NCI-H526 (cell line): Measurements from ENCODE around the gene ZDHHC11B.
"Not testable (repeated sequence)": the region's sequence is repeated elsewhere in the genome, so short reads cannot be mapped to it uniquely, and the experiment has no call there.

Experiments
- DNase-seq, 2 experiments: peaks; one replicate each; lab custom pipeline; 2025; lab: John Stamatoyannopoulos, UW

Gene ZDHHC11B

DNA sequence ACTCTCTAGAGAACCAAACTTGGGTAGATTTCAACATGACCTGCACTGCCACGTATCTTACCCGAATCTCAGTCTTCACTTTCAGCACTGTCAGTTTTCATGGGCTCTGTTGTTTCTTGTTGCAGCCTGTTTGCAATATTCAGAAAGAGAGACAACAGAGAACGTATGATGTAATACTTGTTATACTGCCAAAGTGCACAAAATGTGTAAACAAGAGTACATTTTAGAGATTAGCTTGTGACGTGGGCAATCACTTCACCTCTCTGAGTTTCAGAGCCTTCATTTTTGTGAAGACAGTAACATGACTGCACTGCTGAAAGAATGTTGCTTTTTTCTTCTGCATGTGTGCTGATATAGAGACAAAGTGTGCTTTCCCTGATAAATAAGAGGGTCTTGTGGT is 67.8 kb downstream of the ZDHHC11B start:
- DNase-seq, result not testable (repeated sequence)

DNA sequence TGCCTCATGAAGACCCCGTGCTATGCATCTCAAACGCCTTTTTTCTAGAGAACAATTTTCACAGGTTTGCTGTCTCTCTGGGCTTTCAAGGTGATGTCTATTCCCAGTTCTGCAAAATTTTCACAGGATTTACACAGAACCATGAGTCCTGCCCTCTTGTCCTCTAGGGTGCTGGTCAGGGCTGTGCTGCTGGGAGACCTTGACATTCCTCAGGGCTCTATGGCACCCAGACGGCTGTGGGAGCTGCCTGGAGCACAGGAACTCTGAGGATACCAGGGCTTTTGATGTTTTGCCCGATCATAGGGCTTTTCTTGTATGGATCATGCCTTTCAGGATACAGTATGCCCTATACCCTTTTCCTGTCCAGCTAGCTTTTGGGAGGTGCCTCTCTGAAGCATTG is 68.9 kb downstream of the ZDHHC11B start:
- not testable (repeated sequence) for DNase-seq

DNA sequence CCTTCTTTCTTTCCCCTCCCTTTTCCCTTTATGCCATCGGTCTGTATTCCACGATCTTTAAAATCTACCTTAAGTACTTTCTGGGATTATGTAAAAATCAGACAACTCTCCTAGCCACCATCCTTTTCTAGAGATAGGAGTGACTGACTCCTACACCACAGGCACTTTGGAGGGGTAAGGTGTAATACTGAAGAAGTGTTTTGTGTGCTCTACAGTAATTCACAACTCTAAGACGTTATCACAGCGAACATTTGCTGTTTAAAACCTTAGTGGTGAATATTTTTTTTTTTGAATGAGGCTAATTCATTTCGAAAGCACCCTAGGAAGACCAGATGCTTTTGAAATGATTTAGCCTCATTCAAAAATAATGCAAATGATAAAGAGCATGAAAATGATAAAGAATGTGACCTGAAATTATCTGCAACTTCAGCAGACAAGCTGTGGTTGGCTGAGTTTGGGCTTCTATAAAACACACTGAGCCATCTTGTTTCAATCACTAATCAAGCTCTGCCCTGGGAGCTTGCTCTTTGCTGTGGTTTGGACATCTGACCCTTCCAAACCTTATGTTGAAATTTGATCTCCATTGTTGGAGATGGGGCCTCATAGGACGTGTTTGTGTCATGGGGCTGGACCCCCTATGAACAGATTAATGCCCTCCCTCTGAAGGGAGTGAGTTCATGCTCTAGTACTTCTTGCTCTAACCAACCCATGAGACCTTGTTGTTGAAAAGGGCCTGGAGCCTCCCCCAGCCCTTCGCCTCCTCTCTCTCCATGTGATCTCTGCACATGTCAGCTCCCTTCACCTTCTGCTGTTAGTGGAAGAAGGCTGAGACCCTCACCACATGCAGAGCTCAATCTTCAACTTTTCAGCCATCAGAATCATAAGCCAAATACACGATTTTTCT is 70.1 kb downstream of the ZDHHC11B start:
- DNase-seq, result peak; percentile 28 to 29

DNA sequence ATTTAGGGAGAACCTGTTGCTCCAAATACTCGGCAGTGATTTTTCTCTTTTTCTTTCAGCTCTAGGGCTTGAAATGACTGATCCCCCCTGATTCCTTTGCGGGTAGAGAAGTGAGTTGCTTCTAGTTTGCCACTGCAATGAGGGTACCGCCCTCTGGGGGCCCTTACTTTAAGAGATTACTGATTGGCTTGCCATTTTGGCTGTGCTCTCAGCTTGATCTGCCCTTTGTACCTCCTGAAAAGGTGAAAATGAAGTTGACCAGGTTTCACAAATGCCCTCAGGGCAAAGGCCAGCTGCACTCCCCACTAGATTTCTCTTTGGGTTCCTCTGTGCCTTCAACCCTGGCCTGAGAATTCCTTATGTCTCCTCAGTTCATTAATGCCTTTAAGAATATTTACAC is 70.8 kb downstream of the ZDHHC11B start:
- DNase-seq, result not testable (repeated sequence)

DNA sequence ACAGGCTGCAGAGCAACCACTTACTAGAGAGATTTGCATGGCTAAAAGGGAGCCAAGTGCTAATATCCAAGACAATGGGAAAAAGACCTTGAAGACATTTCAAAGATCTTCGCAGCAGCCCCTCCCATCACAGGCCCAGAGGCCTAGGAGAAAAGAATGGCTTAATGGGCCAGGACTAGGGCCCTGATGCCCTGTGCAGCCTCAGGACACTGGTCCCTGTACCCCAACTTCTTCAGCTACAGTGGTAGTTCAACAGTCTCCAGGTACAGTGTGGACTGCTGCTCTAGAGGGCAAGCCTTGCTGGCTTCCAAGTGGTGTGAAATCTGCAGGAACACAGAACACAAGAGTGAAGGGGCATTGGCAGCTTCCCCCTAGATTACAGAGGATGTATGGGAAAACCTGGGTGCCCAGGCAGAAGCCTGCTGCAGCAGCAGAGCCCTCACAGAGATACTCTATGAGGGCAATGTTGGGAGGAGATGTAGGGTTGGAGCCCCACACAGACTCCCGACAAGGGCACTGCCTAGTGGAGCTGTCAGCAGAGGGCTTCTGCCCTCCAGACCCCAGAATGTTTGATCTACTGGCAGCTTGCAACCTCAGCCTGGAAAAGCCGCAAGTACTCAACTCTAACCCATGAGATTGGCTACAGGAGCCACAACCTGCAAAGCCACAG is 75.5 kb downstream of the ZDHHC11B start:
- not testable (repeated sequence) for DNase-seq

DNA sequence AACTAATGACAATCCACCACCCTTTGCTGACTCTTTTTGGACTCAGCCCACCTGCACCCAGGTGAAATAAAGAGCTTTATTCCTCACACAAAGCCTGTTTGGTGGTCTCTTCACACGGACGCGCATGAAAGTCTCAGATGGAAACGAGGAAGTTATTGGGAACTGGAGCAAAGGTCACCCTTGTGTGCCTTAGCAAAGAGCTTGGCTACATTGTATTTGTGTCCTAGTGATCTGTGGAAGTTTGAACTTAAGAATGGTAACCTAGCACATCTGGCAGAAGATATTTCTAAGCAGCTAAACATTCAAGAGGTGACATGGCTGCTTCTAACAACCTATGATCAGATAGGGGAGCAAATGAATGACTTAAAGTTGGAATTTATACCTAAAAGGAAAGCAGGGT is 76.2 kb downstream of the ZDHHC11B start:
- DNase-seq, result not testable (repeated sequence)

DNA sequence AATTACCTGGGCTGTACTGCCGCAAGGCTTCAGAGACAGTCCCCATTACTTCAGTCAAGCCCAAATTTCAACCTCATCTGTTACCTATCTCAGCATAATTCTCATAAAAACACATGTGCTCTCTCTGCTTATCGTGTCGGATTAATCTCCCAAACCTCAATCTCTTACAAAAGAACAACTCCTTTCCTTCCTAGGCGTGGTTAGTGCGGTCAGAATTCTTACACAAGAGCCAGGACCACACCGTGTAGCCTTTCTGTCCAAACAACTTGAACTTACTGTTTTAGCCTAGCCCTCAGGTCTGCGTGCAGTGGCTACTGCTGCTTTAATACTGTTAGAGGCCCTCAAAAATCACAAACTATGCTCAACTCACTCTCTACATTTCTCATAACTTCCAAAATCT is 78.4 kb downstream of the ZDHHC11B start:
- DNase-seq, result not testable (repeated sequence)

DNA sequence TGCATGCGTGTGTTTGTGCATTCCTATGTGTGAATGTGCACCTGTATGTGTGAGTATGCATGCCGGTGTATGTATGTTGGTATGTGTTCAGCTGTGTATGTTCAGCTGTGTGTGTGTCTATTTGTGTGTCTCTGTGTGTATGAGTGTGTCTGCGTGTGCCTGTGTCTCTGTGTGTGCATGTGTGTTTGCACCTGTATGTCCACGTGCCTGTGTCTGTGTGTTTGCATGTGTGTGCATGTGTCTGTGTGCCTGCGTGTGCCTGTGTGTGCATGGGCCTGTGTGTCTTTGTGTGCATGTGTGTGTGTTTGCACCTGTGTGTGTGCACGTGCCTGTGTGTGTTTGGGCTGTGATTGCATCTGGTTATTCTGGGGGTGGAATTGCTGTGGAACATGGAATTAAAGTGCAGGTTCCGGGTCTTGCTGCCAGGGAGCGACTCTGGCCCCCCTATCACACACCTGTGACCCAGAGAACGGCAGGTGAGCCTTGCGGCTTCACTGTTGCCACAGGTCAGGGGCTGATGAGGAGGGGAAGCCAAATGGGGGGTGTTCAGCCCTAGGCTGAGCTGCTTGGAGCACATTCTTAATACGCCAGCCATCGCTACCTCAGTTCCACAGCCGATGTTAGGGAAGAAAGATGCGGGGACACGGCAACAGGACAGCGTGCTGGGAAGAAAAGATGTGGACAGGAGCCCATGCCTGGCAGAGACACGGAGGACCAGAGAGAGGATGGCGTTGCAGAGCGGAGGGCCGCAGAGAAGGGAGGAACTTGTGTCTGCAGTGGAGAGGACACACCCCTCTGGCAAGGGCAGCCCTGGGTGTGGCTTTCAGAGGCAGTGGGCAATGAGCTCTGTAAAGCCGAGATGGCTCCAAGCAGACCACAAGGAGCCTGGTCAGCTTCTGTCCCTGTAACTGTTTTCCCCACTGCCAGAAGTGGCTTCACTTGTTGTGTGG is 87.5 kb downstream of the ZDHHC11B start:
- DNase-seq, result not testable (repeated sequence)

DNA sequence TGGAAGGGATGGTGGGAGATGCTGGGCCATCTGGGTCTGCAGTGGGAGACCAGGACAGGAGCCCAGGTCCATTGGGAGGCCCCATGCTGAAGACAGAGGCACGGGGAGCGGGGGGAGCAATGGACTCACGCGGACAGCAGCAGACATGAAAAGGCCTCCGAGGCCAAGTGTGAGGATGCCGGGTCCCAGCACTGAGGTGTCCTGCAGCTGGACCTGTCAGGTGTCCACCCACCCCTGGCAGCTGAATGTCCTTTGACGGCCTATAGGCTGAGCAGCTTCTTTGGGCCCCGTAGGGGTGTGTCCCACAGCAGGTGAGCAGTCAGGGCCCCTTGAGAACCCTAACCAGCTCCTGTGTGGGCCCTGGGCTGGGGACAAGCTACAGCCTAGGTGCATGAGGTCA is 88.3 kb downstream of the ZDHHC11B start:
- not testable (repeated sequence) for DNase-seq

DNA sequence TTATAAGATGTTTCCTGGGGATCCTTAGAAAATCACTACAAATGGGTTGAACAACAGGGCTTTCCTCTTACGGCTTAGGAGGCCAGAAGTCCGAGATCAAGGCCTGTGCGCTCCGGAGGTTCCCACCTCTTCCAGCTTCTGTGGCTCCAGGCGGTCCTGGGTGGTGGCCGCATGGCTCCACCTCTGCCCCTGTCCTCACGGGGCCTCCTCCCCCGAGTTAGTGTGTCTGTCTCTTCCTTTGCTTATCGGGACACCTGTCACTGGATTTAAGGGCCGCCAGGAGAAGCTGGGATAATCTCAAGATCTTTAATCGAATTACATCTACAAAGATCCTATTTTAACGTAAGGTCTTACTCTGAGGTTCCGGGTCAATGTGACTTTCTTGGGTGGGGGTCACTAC is 89.1 kb downstream of the ZDHHC11B start:
- DNase-seq, result not testable (repeated sequence)

DNA sequence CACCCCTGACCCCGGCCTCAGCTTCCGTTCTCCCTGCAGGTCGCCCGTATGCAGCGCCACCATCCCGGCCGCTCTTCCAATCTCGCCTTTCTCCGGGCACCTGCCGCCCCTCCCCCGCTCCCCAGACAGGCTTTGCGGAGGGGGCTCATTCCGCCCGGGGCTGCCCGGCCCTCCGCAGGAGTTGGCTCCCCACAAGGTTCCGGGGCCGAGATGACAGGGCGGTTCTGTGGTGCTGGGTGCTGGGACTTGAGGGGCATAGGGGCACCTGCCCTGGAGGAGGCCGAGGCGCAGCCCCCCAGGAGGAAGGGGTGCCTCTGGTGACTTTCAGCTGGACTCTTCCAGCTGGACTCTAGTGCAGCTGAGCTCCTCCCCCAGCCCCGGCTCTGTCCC is 90.5 kb downstream of the ZDHHC11B start:
- DNase-seq, result not testable (repeated sequence)

DNA sequence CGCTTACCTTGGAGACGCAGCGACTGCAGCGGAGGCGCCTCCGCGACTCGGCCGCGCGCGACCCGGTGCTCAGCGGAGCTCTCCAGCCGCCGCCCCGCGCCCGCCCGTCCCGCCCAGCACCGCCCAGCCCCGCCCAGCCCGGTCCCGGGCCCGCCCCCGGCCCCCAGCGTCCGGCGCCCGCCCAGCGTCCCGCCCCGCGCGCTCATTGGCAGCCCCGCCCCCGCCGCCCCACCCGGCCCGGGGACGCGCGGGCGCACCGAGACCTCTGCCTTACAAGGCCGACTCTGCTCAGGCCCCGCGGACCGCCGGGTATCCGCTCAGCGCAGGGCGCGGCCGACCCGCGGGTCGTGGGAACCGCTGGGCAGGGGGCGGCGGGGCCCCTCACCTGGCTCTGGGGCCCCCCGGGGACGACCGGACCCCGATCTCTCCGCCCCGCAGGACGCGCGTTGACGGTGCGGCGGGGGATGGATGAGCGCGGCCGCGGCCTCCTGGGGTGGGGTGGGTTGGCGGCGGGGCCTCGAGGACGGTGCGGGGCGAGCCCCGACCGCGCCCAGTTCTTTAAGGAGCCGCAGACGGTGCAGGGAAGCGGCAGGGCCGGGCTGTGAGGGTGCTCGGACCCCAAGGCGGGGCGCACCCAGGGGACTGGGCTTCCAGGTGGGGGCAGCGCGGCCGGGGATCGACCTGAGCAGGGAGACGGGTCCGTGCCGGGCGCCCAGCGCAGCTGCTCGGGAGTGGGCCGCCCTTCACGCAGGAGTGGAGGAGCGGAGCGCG is 91.1 kb downstream of the ZDHHC11B start, which contains the start of gene TPPP:
TPPP (minus strand) TSS at position 82 of the 771 bp plus-strand sequence. CDS start 15,292 bp downstream, outside the sequence.
- DNase-seq, result peak; percentile 34 to 91

DNA sequence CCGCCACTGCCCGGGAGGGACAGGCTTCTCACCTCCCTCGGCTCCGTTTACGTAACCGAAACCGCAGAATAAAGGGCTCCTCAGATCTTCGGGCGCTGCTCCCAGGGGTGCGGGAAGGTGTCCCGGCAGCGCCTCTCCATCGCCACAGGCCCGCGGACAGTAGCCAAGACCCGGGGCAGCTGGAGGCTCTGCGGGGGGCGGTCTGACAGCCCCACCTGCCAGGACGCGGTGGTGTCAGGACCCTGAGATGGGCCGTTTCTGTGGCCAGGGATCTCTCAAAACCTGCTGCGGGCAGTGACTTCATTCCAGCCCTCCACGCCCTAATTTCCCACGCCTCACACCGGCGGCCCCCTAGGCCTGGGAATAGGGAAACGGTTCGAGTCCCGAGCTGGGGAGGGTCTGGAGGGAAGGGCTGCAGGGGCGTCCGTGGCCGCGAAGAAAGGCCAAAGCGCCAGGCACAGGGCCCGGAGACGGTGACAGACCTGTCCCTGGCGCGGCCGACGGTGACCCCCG is 91.9 kb downstream of the ZDHHC11B start:
- DNase-seq, result peak in 1 of 2 experiments; percentile 17

DNA sequence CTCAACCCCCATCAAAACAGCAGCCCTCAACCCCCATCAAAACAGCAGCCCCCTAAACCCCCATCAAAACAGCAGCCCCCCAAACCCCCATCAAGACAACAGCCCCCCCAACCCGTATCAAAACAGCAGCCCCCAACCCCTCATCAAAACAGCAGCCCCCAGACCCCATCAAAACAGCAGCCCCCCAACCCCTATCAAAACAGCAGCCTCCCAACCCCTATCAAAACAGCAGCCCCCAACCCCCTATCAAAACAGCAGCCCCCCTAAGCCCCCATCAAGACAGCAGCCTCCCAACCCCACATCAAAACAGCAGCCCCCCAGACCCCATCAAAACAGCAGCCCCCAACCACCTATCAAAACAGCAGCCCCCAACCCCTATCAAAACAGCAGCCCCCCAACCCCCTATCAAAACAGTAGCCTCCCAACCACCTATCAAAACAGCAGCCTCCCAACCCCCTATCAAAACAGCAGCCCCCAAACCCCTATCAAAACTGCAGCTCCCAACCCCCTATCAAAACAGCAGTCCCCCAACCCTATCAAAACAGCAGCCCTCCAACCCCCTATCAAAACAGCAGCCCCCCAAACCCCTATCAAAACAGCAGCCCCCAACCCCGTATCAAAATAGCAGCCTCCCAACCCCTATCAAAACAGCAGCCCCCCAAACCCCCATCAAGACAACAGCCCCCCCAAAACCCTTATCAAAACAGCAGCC is 92.6 kb downstream of the ZDHHC11B start:
- DNase-seq, result no peak

DNA sequence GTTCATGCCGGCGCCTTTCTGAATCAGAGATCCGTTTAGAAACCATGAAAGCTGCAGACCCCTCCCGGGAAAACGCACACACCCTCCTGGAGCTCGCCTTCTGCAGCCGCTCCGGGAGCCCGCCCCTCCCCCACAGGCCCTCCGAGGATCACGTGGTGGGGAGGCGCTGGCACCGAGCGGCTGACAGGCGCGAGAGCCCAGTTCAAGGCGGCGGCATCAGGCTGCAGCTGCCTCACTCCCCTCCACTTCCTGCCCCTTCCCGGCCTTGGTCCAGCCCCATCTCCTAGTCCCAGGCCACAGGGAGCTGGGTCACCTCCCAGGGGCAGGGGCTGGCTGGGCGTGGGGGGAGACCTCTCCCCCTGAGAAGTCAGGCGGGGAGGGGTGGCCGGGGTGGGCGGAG is 93.5 kb downstream of the ZDHHC11B start:
- not testable (repeated sequence) for DNase-seq

DNA sequence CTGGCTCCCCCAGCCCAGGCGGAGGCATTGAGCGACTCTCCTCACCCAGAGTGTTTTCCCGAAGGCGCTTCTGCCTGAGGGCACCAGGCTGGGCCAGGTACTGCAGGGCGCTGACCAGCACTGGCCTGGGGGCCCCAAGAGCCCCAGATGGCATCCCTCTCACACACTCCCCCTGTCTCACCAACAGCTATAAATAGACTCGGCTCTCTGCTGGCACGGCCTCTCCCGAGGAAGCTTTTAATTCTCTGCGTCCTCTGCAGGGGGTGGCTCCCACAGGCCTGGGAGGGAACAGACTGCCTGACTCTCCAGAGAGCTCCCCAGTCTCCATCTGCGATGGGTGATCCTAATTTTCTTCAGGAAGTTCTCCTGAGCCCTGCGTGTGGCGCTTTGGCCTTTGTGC is 94.2 kb downstream of the ZDHHC11B start:
- not testable (repeated sequence) for DNase-seq

DNA sequence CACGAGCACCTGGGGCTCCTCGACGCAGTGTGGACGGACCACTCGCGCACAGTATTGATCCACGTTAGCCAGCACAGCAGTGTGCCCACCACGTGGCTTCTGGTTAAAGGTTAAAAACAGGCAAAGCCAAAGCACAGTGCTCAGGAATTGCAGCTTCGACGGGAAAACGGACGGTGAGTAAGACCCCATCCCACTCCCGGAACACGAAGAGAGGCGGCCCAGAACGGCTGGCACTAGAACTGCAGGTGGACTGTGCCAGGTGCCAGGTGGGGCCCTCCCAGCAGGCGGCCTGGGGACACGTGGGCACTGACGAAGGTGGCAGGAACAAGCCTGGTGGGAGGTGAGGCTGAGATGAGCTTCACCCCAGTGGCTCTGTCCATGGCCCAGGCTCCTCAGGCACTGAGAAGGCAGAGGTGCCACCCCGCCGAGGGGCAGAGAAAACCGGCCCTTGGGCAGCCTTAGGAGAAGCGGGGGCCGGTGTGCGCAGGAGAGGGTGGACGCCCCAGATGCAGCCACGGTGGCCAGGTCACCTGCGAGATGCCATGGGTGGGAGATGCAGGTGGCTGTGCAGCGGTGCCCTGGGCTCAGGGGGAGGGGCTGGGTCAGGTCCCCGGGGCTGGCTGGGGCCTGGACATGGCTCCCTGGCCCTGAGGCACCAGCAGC is 96.0 kb downstream of the ZDHHC11B start:
- not testable (repeated sequence) for DNase-seq

DNA sequence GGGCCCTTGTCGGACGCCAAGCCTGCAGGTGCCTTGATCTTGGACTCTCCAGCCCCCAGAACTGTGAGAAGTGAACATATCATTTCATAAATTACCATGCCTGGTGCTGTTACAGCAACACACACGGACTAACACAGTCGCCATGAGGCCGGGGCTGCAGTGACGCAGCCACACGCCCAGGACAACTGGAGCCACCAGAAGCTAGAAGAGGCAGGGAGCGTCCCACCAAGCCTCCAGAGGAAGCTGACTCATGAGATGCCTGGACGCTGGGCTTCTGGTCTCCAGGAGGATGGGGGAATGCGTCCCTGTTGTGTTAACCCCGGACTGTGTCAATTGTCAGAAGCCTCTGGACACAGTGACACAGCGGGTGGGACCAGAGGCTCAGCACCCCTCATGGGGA is 97.6 kb downstream of the ZDHHC11B start:
- not testable (repeated sequence) for DNase-seq

DNA sequence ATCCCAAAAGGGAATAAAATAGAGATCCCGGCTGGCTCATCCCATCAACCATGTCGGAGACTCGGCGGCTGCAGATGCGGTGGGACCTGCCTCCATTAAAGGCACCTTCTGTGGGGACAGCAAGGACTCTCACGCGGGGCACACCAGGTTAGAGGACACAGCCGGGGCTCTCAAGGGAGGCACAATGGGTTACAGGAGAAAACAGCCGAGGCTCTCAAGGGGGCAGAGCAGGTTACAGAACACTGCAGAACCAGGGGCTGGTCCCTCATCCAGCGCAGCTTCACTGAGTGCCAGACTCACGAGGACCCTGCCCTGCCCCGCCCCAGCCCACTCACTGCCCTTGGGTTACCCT is 98.4 kb downstream of the ZDHHC11B start:
- not testable (repeated sequence) for DNase-seq
